ENCODE data around the gene RELN. TPM values are rescaled to one million over a fixed set of nuclear protein-coding genes. Genes with fewer than 3 reads are reported as not detected.

Gene RELN
- total RNA-seq, 1 experiment from 2014 or later = 4.3 TPM

DNA sequence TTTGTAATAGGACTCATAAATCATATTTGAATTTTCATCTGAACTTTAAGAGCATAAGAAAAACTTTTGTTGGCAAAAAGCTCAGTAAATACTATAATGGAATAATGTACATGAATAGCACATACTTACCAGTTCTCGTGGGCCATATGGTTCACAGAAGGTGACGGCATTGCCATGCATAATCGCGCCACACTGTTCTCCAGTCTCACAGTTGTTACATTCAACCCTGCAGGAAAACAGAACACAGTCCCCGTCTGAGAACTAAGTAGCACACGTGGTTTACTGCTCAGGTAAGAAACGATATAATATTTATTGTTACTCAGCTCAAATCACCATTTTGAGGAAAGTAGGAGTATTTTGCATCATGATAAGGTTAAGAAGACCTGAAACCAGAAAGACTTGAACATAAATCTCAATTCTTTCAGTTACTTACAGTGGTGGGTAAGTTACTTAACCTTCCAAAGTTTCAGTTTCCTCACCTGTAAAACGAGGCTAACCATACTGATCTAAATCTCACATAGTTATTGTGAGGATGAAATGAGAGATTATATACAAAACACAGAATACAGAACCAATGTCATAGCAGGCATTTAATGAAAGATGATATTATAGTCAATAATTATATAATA, 261.4 kb downstream of the RELN start:
- Histone ChIP-seq H3K4me1 (no peaks in the 10 kb centered on the region), H3K4me3 (ENCODE audit: low read depth, low read length) (no peak overlapping the region), H3K27me3 (replicated peaks; ENCODE audit: control insufficient read depth, insufficient read depth, low read length) (no peaks in the 10 kb centered on the region), H3K36me3 (ENCODE audit: control insufficient read depth, insufficient read depth, low read length) (no peaks in the 10 kb centered on the region), H3K9me3 (no peaks in the 10 kb centered on the region)
- POLR2A ChIA-PET = no interaction called here
- intact Hi-C loops (cut with micrococcal nuclease; ENCODE audit: unreplicated experiment) = no loop called here
- Mint-ChIP-seq H3K27me3 (ENCODE audit: insufficient read depth, unreplicated experiment) (no peaks in the 10 kb centered on the region), H3K4me3 (ENCODE audit: unreplicated experiment) (no peak overlapping the region), H3K36me3 (ENCODE audit: insufficient read depth, unreplicated experiment) (no peaks in the 10 kb centered on the region), H3K27ac (ENCODE audit: unreplicated experiment) (no peak overlapping the region), H3K4me1 (ENCODE audit: low read depth, unreplicated experiment) (no peaks in the 10 kb centered on the region), H3K9me3 (ENCODE audit: unreplicated experiment) (no peaks in the 10 kb centered on the region)
- DNase-seq = no peak
- TF ChIP-seq, protein P1, sequence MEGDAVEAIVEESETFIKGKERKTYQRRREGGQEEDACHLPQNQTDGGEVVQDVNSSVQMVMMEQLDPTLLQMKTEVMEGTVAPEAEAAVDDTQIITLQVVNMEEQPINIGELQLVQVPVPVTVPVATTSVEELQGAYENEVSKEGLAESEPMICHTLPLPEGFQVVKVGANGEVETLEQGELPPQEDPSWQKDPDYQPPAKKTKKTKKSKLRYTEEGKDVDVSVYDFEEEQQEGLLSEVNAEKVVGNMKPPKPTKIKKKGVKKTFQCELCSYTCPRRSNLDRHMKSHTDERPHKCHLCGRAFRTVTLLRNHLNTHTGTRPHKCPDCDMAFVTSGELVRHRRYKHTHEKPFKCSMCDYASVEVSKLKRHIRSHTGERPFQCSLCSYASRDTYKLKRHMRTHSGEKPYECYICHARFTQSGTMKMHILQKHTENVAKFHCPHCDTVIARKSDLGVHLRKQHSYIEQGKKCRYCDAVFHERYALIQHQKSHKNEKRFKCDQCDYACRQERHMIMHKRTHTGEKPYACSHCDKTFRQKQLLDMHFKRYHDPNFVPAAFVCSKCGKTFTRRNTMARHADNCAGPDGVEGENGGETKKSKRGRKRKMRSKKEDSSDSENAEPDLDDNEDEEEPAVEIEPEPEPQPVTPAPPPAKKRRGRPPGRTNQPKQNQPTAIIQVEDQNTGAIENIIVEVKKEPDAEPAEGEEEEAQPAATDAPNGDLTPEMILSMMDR (IDR thresholded peaks at IDR 0.05; ENCODE audit: insufficient read depth in 1 of 2, low read depth in 1 of 2, low read length in 1 of 2, severe bottlenecking in 1 of 2, unreplicated experiment in 1 of 2) = no peak
- no TSS peak for BruUV-seq (replicated peaks)
- CTCF ChIA-PET = no interaction called here

DNA sequence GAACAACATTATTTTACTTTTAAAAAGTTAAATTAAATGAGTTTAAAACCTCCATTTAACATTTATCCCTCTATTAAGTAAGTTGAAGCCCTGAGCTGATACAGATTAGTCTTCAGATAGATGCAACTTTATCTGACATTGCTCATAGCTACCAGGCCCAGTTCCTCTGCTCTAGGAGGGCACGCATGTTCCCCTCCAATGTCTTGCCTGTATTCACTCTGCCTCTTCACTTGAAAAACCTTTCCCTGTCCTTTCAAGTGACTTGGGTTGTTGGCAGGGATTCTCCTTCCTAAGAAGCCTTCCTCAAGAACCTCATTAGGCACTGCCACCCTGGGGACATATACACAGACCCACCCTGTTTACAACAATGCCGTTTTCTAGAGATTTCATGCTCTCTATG, 270.4 kb downstream of the RELN start:
- intact Hi-C loops (cut with micrococcal nuclease; ENCODE audit: unreplicated experiment) = no loop called here
- no TSS peak for BruUV-seq (replicated peaks)
- TF ChIP-seq, protein P1 (IDR thresholded peaks at IDR 0.05; ENCODE audit: insufficient read depth in 1 of 2, low read depth in 1 of 2, low read length in 1 of 2, severe bottlenecking in 1 of 2, unreplicated experiment in 1 of 2) = no peak

DNA sequence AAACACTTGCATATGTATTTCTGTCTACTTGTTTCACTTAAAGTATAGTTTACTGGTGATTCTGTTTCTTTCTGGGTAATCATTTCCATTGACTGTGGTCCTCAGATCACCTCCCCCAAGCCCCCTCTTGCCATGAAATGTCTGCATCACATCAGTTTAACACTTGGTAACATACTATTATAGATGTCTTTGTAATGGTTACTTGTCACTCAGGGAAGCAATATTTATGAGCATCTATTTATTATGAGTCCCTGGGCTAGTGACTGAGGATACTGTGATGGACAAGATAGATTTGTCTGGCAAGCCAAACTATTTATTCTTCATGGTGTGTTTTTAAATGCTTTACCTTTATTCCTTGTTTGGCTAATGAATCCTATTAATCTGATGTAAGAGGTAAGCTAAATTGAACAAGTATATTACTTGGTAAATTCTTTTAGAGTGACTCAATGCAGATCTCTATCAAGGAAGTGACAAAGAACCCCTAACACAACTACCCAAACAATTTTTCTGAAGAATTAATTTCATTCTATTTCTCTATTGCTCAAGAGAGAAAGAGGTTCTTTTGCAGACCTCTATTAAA, 270.9 kb downstream of the RELN start:
- Histone ChIP-seq H3K4me3 (ENCODE audit: low read depth, low read length) (no peak overlapping the region), H3K36me3 (ENCODE audit: control insufficient read depth, insufficient read depth, low read length) (no peaks in the 10 kb centered on the region), H3K27me3 (replicated peaks; ENCODE audit: control insufficient read depth, insufficient read depth, low read length) (no peaks in the 10 kb centered on the region; the same call in 1 of the 2 replicates), H3K9me3 (no peaks in the 10 kb centered on the region), H3K4me1 (no peaks in the 10 kb centered on the region)
- DNase-seq = no peak
- no peaks in the 10 kb centered on the region for H3K36me3 Mint-ChIP-seq (ENCODE audit: insufficient read depth, unreplicated experiment)
- no TSS peak for BruUV-seq (replicated peaks)
- CTCF ChIA-PET = no interaction called here
- H3K4me1 Mint-ChIP-seq (ENCODE audit: low read depth, unreplicated experiment) = no peaks in the 10 kb centered on the region
- peaks cover 9% of the 10 kb centered on the region for H3K9me3 Mint-ChIP-seq (ENCODE audit: unreplicated experiment)
- TF ChIP-seq, protein P1 (IDR thresholded peaks at IDR 0.05; ENCODE audit: insufficient read depth in 1 of 2, low read depth in 1 of 2, low read length in 1 of 2, severe bottlenecking in 1 of 2, unreplicated experiment in 1 of 2) = no peak
- H3K27ac Mint-ChIP-seq (ENCODE audit: unreplicated experiment) = no peak overlapping the region
- intact Hi-C loops (cut with micrococcal nuclease; ENCODE audit: unreplicated experiment) = no loop called here
- no peak overlapping the region for H3K4me3 Mint-ChIP-seq (ENCODE audit: unreplicated experiment)
- no peaks in the 10 kb centered on the region for H3K27me3 Mint-ChIP-seq (ENCODE audit: insufficient read depth, unreplicated experiment)
- POLR2A ChIA-PET = no interaction called here

More for the DNA sequence above, 270.4 kb downstream of the RELN start:
- H3K36me3 Mint-ChIP-seq (ENCODE audit: insufficient read depth, unreplicated experiment) = no peaks in the 10 kb centered on the region
- H3K4me3 ChIP-seq (ENCODE audit: low read depth, low read length) = no peak overlapping the region
- no peaks in the 10 kb centered on the region; the same call in 1 of the 2 replicates for H3K27me3 ChIP-seq (replicated peaks; ENCODE audit: control insufficient read depth, insufficient read depth, low read length)
- H3K9me3 Mint-ChIP-seq (ENCODE audit: unreplicated experiment) = peaks cover 9% of the 10 kb centered on the region
- no peak overlapping the region for H3K27ac Mint-ChIP-seq (ENCODE audit: unreplicated experiment)
- H3K36me3 ChIP-seq (ENCODE audit: control insufficient read depth, insufficient read depth, low read length) = no peaks in the 10 kb centered on the region
- no peaks in the 10 kb centered on the region for H3K4me1 Mint-ChIP-seq (ENCODE audit: low read depth, unreplicated experiment)
- H3K9me3 ChIP-seq = no peaks in the 10 kb centered on the region
- CTCF ChIA-PET = no interaction called here
- H3K4me1 ChIP-seq = no peaks in the 10 kb centered on the region
- no peaks in the 10 kb centered on the region for H3K27me3 Mint-ChIP-seq (ENCODE audit: insufficient read depth, unreplicated experiment)
- no peak overlapping the region for H3K4me3 Mint-ChIP-seq (ENCODE audit: unreplicated experiment)
- POLR2A ChIA-PET = no interaction called here
- DNase-seq = no peak
